ENCODE data around the gene MCIDAS. TPM values are rescaled to one million over a fixed set of nuclear protein-coding genes. Genes with fewer than 3 reads are reported as not detected.
A peak's percentile ranks its signal among the peaks of the same experiment; 100 is the strongest.

MCIDAS gene
- total and polyA plus RNA-seq, 2 of the 13 experiments (the other 11 are each of a cell fraction or from before 2014, with no cell fraction given) = not detected

DNA sequence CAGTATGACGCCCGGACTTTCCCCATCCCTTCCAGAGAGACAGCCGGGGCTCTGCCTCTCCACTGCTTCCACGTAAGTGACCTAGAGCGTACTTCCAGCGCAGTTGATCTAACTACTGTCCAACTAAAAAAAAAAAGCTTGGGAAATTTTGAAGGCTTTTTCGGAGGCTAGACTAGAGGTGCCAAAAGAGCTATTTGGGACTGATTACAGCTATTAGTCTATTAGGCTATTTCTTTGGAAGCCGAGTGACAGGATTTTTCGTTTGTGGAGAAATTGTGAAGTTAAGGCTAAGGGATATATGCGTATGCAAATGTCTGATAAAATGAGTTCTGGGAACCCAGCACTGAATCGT lies 4.8 kb upstream of the MCIDAS start:
- Histone ChIP-seq H3K27me3 (ENCODE audit: control insufficient read depth in 1 of 2, insufficient read depth in 2 of 2, low read length in 2 of 2) (peaks cover 7 to 77% of the 10 kb centered on the region in 2 experiments; a peak in 4 of 5 replicates), H3K9ac (ENCODE audit: insufficient read depth, low read depth, low read length) (no peak overlapping the region)
- FAIRE-seq = no peak

DNA sequence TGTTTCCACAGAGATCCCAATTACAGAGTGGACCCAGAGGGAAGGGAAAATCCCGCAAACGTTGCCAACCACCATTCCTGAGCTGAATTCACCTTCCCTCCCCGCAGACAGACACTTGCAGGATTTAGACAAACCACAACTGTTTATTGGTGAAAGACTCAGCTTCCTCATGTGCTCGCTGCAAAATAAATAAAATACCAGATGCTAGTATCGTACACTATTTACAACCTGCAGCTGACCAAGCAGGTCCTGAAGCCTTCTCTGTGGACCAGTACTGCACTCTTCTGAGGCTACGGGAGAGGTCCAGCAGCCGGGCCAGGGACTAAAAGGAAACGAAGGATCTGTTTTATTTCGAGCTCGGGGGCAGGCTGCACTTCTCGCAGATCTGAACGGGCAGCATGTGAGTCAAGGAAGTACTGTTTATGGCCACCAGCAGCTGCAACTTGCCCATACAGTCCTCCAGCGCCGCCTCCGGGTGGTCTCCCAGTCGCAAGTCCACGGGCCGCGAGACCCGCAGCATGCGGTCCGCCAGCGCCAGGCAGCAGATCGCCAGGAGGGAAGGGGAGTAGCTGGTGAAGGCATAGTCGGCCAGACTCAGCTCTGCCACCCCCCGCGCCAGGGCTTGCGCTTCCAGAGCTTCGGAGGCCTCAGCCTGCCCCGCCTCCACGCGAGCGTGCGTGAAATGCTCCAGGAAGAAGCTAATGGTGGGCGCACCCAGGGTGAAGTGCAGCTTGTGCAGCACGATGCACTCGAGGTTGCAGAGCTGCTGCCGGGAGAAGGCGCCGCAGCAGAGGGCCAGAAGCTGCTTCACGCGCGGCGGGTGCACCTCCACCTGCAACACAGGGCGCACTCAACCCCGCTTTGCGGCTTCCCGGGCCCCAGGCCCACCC lies 4.2 kb upstream of the MCIDAS start:
- Histone ChIP-seq H3K36me3 (replicated peaks in 1 of 2; ENCODE audit: control insufficient read depth in 1 of 2, insufficient read depth in 2 of 2, low read length in 2 of 2) (no peaks in the 10 kb centered on the region), H3K4me3 (replicated peaks in 1 of 3; ENCODE audit: insufficient read depth in 1 of 3, low read depth in 2 of 3, low read length in 3 of 3) (peak overlapping the region in 2 of 3 experiments; percentile 24 to 34; a peak in 4 of 6 replicates), H3K4me1 (ENCODE audit: insufficient read depth, low read length) (peaks cover 37% of the 10 kb centered on the region), H3K27ac (ENCODE audit: extremely low read length, insufficient read depth, low read length) (no peak overlapping the region), H3K79me2 (ENCODE audit: insufficient read depth, low read length) (no peaks in the 10 kb centered on the region), H3K4me2 (ENCODE audit: low read depth, low read length) (peak overlapping the region; percentile 98), H3K27me3 (ENCODE audit: control insufficient read depth in 1 of 2, insufficient read depth in 2 of 2, low read length in 2 of 2) (peaks cover 7 to 82% of the 10 kb centered on the region in 2 experiments; a peak in 4 of 5 replicates), H3K9me3 (ENCODE audit: low read length) (no peaks in the 10 kb centered on the region), H4K20me1 (ENCODE audit: insufficient read depth, low read length) (0 out of 2 replicates have a peak, but pooled peaks cover 4% of the 10 kb centered on the region), H2AFZ (ENCODE audit: low read length) (no peak overlapping the region), H3K9ac (ENCODE audit: insufficient read depth, low read depth, low read length) (no peak overlapping the region)
- CTCF ChIA-PET (ENCODE audit: low intra/inter-chr PET ratio, low total read pairs) = no interaction called here
- intact Hi-C loops (cut with micrococcal nuclease; ENCODE audit: unreplicated experiment) = no loop called here
- DNase-seq (ENCODE audit: low spot score) (no peak), FAIRE-seq (no peak), ATAC-seq (0 out of 3 replicates have a peak, but pooled peaks have one; percentile 4)
- POLR2A ChIA-PET = interaction anchor here (0.9 kb wide), 1 partner anchor 77 kb away, joined by 3 read pairs; the partner anchor contains the start of genes DHX29 and MTREX
- no TSS peak for BruUV-seq (replicated peaks)
- in situ Hi-C loops (cut with HindIII; ENCODE audit: extremely low pct_ligation_motif_present, low pct_unique_long_range_greater_than_20kb) = no loop called here
- 40% methylated on average over 11 of the region's 48 CpGs for WGBS (ENCODE audit: low lambda C conversion rate)
- TF ChIP-seq CBX2 (IDR thresholded peaks at IDR 0.05; ENCODE audit: low read depth, low read length) = no peak
- 0 out of 2 replicates have a peak, but pooled peaks have one; percentile 27 for TF ChIP-seq CBX2 (CRISPR knock-in tag; IDR thresholded peaks at IDR 0.05; ENCODE audit: low read depth)
- TF ChIP-seq, protein P1, sequence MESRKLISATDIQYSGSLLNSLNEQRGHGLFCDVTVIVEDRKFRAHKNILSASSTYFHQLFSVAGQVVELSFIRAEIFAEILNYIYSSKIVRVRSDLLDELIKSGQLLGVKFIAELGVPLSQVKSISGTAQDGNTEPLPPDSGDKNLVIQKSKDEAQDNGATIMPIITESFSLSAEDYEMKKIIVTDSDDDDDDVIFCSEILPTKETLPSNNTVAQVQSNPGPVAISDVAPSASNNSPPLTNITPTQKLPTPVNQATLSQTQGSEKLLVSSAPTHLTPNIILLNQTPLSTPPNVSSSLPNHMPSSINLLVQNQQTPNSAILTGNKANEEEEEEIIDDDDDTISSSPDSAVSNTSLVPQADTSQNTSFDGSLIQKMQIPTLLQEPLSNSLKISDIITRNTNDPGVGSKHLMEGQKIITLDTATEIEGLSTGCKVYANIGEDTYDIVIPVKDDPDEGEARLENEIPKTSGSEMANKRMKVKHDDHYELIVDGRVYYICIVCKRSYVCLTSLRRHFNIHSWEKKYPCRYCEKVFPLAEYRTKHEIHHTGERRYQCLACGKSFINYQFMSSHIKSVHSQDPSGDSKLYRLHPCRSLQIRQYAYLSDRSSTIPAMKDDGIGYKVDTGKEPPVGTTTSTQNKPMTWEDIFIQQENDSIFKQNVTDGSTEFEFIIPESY (CRISPR knock-in tag; IDR thresholded peaks at IDR 0.05) = peak; percentile 58; the same call in 1 of the 2 replicates
- TF ChIP-seq, protein P2, sequence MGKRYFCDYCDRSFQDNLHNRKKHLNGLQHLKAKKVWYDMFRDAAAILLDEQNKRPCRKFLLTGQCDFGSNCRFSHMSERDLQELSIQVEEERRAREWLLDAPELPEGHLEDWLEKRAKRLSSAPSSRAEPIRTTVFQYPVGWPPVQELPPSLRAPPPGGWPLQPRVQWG (CRISPR knock-in tag; IDR thresholded peaks at IDR 0.05; ENCODE audit: borderline replicate concordance, low read depth) = no peak
- peak; percentile 35 for TF ChIP-seq HNRNPLL (IDR thresholded peaks at IDR 0.05; ENCODE audit: low read depth, low read length, poor library complexity, severe bottlenecking)
- TF ChIP-seq, protein P3, sequence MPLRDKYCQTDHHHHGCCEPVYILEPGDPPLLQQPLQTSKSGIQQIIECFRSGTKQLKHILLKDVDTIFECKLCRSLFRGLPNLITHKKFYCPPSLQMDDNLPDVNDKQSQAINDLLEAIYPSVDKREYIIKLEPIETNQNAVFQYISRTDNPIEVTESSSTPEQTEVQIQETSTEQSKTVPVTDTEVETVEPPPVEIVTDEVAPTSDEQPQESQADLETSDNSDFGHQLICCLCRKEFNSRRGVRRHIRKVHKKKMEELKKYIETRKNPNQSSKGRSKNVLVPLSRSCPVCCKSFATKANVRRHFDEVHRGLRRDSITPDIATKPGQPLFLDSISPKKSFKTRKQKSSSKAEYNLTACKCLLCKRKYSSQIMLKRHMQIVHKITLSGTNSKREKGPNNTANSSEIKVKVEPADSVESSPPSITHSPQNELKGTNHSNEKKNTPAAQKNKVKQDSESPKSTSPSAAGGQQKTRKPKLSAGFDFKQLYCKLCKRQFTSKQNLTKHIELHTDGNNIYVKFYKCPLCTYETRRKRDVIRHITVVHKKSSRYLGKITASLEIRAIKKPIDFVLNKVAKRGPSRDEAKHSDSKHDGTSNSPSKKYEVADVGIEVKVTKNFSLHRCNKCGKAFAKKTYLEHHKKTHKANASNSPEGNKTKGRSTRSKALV (CRISPR knock-in tag; IDR thresholded peaks at IDR 0.05) = peak; percentile 32; the same call in 1 of the 2 replicates

More for the DNA sequence above, 4.8 kb upstream of the MCIDAS start:
- 9% methylated on average over 11 of the region's 11 CpGs for WGBS (ENCODE audit: low lambda C conversion rate)
- no peak overlapping the region for H3K27ac ChIP-seq (ENCODE audit: extremely low read length, insufficient read depth, low read length)
- H3K79me2 ChIP-seq (ENCODE audit: insufficient read depth, low read length) = no peaks in the 10 kb centered on the region
- intact Hi-C loops (cut with micrococcal nuclease; ENCODE audit: unreplicated experiment) = no loop called here
- H2AFZ ChIP-seq (ENCODE audit: low read length) = no peak overlapping the region
- TF ChIP-seq, protein P4, sequence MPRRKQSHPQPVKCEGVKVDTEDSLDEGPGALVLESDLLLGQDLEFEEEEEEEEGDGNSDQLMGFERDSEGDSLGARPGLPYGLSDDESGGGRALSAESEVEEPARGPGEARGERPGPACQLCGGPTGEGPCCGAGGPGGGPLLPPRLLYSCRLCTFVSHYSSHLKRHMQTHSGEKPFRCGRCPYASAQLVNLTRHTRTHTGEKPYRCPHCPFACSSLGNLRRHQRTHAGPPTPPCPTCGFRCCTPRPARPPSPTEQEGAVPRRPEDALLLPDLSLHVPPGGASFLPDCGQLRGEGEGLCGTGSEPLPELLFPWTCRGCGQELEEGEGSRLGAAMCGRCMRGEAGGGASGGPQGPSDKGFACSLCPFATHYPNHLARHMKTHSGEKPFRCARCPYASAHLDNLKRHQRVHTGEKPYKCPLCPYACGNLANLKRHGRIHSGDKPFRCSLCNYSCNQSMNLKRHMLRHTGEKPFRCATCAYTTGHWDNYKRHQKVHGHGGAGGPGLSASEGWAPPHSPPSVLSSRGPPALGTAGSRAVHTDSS (CRISPR knock-in tag; conservative IDR thresholded peaks at IDR 0.05) = no peak
- peak; percentile 97 for TF ChIP-seq CBX2 (IDR thresholded peaks at IDR 0.05; ENCODE audit: low read depth, low read length)
- no peak for TF ChIP-seq CBX2 (CRISPR knock-in tag; IDR thresholded peaks at IDR 0.05; ENCODE audit: low read depth)
- in situ Hi-C loops (cut with HindIII; ENCODE audit: extremely low pct_ligation_motif_present, low pct_unique_long_range_greater_than_20kb) = no loop called here
- DNase-seq (ENCODE audit: low spot score) (no peak), ATAC-seq (no peak)
- no peaks in the 10 kb centered on the region for H3K9me3 ChIP-seq (ENCODE audit: low read length)
- ChIA-PET POLR2A (interaction anchor here (0.9 kb wide), 1 partner anchor 76 kb away, joined by 3 read pairs; the partner anchor contains the start of genes DHX29 and MTREX), CTCF (ENCODE audit: low intra/inter-chr PET ratio, low total read pairs) (no interaction called here)
- peaks cover 37% of the 10 kb centered on the region for H3K4me1 ChIP-seq (ENCODE audit: insufficient read depth, low read length)
- 0 out of 2 replicates have a peak, but pooled peaks cover 4% of the 10 kb centered on the region for H4K20me1 ChIP-seq (ENCODE audit: insufficient read depth, low read length)
- H3K36me3 ChIP-seq (replicated peaks in 1 of 2; ENCODE audit: control insufficient read depth in 1 of 2, insufficient read depth in 2 of 2, low read length in 2 of 2) = no peaks in the 10 kb centered on the region
- no TSS peak for BruUV-seq (replicated peaks)
- H3K4me2 ChIP-seq (ENCODE audit: low read depth, low read length) = peak overlapping the region; percentile 98
- H3K4me3 ChIP-seq (replicated peaks in 1 of 3; ENCODE audit: insufficient read depth in 1 of 3, low read depth in 2 of 3, low read length in 3 of 3) = peak overlapping the region; percentile 48 to 73 (median 68); a peak in 4 of 6 replicates
